ENCODE measurements around the gene THBS1.

Gene THBS1

DNA sequence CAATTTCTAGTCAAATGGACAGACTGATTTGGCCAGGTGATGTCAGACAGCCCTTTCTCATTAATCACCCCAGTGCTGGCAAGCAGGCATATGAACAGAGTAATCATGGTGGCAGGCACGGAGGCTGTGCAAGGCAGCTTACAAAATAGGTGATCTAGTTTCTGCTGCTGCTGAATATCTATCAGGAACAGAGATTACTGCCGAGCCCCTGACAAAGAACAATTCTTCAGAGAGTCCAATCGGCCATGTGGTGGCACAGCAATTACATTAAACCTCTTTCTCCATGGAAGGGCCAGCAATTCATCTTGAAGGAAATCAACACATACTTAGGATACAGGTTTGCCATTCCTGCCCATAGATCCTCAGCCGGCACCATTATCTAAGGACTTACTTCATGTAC, 32.3 kb upstream of the THBS1 start:
- Histone ChIP-seq H3K4me3 (ENCODE audit: low read depth, low read length, poor library complexity, severe bottlenecking) (no peak overlapping the region), H3K9me2 (ENCODE audit: low read depth, low read length) (no peaks in the 10 kb centered on the region), H3K27ac (ENCODE audit: low read depth, low read length, poor library complexity, severe bottlenecking) (no peak overlapping the region), H4K20me1 (ENCODE audit: insufficient read depth, low read length) (no peaks in the 10 kb centered on the region), H3K27me3 (ENCODE audit: insufficient read depth, low read length) (no peaks in the 10 kb centered on the region), H3K36me3 (ENCODE audit: insufficient read depth, low read length) (no peaks in the 10 kb centered on the region), H3K9ac (ENCODE audit: low read length) (no peak overlapping the region), H3K4me1 (ENCODE audit: insufficient read depth, low read length, severe bottlenecking) (no peaks in the 10 kb centered on the region), H2AFZ (ENCODE audit: low read length) (no peak overlapping the region), H3K9me3 (ENCODE audit: low read length) (no peaks in the 10 kb centered on the region), H3K79me2 (ENCODE audit: insufficient read depth, low read length) (no peaks in the 10 kb centered on the region), H3K4me2 (ENCODE audit: low read length) (no peak overlapping the region), H3F3A (ENCODE audit: insufficient read depth, low read length) (no peaks in the 10 kb centered on the region)
- TF ChIP-seq, protein P1, sequence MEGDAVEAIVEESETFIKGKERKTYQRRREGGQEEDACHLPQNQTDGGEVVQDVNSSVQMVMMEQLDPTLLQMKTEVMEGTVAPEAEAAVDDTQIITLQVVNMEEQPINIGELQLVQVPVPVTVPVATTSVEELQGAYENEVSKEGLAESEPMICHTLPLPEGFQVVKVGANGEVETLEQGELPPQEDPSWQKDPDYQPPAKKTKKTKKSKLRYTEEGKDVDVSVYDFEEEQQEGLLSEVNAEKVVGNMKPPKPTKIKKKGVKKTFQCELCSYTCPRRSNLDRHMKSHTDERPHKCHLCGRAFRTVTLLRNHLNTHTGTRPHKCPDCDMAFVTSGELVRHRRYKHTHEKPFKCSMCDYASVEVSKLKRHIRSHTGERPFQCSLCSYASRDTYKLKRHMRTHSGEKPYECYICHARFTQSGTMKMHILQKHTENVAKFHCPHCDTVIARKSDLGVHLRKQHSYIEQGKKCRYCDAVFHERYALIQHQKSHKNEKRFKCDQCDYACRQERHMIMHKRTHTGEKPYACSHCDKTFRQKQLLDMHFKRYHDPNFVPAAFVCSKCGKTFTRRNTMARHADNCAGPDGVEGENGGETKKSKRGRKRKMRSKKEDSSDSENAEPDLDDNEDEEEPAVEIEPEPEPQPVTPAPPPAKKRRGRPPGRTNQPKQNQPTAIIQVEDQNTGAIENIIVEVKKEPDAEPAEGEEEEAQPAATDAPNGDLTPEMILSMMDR (IDR thresholded peaks at IDR 0.05; ENCODE audit: low read length) = no peak
- TF ChIP-seq EZH2 (IDR thresholded peaks at IDR 0.05; ENCODE audit: borderline replicate concordance, low read length) = no peak

DNA sequence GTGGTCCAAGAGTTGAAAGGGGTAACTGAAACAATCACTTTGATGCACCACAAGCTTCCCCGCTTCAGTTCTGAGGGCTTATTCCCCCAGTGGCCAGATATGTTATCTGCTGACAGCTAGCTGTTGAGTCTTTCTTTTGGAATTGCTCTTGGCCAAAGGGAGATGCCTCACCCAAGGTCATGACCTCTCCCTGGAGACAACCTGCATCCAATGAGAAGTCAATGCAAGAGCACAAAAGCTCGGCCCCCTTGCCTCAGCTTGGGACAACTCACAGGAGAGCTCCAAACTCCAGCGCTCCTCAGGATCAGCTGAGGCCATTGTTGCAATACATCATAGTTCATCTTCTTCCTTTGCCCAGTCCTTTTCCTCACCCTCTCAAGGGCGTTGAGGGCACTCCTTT, 31.0 kb upstream of the THBS1 start:
- Histone ChIP-seq H3K4me3 (ENCODE audit: low read depth, low read length, poor library complexity, severe bottlenecking) (no peak overlapping the region), H3K4me1 (ENCODE audit: insufficient read depth, low read length, severe bottlenecking) (no peaks in the 10 kb centered on the region), H3K27me3 (ENCODE audit: insufficient read depth, low read length) (no peaks in the 10 kb centered on the region), H3K9ac (ENCODE audit: low read length) (no peak overlapping the region), H3K36me3 (ENCODE audit: insufficient read depth, low read length) (no peaks in the 10 kb centered on the region), H3K27ac (ENCODE audit: low read depth, low read length, poor library complexity, severe bottlenecking) (no peak overlapping the region), H3K4me2 (ENCODE audit: low read length) (no peak overlapping the region), H3K9me3 (ENCODE audit: low read length) (no peaks in the 10 kb centered on the region), H3K79me2 (ENCODE audit: insufficient read depth, low read length) (no peaks in the 10 kb centered on the region), H3F3A (ENCODE audit: insufficient read depth, low read length) (no peaks in the 10 kb centered on the region), H4K20me1 (ENCODE audit: insufficient read depth, low read length) (no peaks in the 10 kb centered on the region), H2AFZ (ENCODE audit: low read length) (no peak overlapping the region), H3K9me2 (ENCODE audit: low read depth, low read length) (no peaks in the 10 kb centered on the region)
- TF ChIP-seq EZH2 (IDR thresholded peaks at IDR 0.05; ENCODE audit: borderline replicate concordance, low read length) = no peak
- TF ChIP-seq, protein P1 (IDR thresholded peaks at IDR 0.05; ENCODE audit: low read length) = no peak

DNA sequence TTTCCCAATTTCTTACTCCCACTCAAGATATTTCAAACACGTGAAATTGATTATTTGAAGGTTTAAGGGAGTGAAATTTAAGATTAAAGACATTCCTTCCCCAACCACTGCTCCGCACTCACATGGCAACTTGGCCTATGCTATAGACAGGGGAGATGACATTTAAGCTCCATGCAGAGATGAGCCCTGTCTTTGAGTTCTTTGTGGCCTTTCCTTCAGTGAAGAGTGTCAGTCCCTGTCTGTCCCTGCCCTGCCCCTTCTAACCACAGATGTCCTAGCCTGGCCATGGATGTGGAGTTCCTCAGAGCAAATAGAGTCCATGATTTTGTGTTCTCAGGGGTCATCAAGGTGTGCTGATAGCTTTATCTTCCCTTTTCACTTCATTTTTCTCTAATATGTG, 29.4 kb upstream of the THBS1 start:
- H3K27me3 ChIP-seq (ENCODE audit: insufficient read depth, low read length) = no peaks in the 10 kb centered on the region
- no peaks in the 10 kb centered on the region for H3K36me3 ChIP-seq (ENCODE audit: insufficient read depth, low read length)
- no peaks in the 10 kb centered on the region for H3K9me2 ChIP-seq (ENCODE audit: low read depth, low read length)
- H3K9me3 ChIP-seq (ENCODE audit: low read length) = no peaks in the 10 kb centered on the region
- no peaks in the 10 kb centered on the region for H3K4me1 ChIP-seq (ENCODE audit: insufficient read depth, low read length, severe bottlenecking)
- no peaks in the 10 kb centered on the region for H3K79me2 ChIP-seq (ENCODE audit: insufficient read depth, low read length)
- H4K20me1 ChIP-seq (ENCODE audit: insufficient read depth, low read length) = no peaks in the 10 kb centered on the region
- H3K9ac ChIP-seq (ENCODE audit: low read length) = no peak overlapping the region
- no peak overlapping the region for H2AFZ ChIP-seq (ENCODE audit: low read length)
- H3F3A ChIP-seq (ENCODE audit: insufficient read depth, low read length) = no peaks in the 10 kb centered on the region
- no peak overlapping the region for H3K4me2 ChIP-seq (ENCODE audit: low read length)
- no peak overlapping the region for H3K4me3 ChIP-seq (ENCODE audit: low read depth, low read length, poor library complexity, severe bottlenecking)
- H3K27ac ChIP-seq (ENCODE audit: low read depth, low read length, poor library complexity, severe bottlenecking) = no peak overlapping the region
- TF ChIP-seq EZH2 (IDR thresholded peaks at IDR 0.05; ENCODE audit: borderline replicate concordance, low read length) = no peak
- TF ChIP-seq, protein P1 (IDR thresholded peaks at IDR 0.05; ENCODE audit: low read length) = no peak
